IPS-20b (cell line): Measurements from ENCODE around the gene CPLANE1.
"Not testable (repeated sequence)": the region's sequence is repeated elsewhere in the genome, so short reads cannot be mapped to it uniquely, and the experiment has no call there.

ENCODE experiments used
- H3K27ac ChIP-seq: one replicate; pipeline ENCODE4 v1.5.1; 2013; ENCODE audit warnings: low read length
- H3K27me3 ChIP-seq: 2 replicates; pipeline ENCODE4 v1.6.1; 2013; ENCODE audit warnings: mild to moderate bottlenecking, low read length, inconsistent platforms; ENCODE audit not compliant: insufficient read depth
- H3K36me3 ChIP-seq: 2 replicates; pipeline ENCODE4 v1.6.1; 2013; ENCODE audit warnings: low read depth, mild to moderate bottlenecking, inconsistent platforms, low read length, moderate library complexity; ENCODE audit not compliant: insufficient read depth
- H3K4me1 ChIP-seq: 2 replicates; pipeline ENCODE4 v1.6.1; 2013; ENCODE audit warnings: mild to moderate bottlenecking, control low read depth, inconsistent platforms, low read length, moderate library complexity; ENCODE audit not compliant: insufficient read depth
- H3K4me3 ChIP-seq: 2 replicates; pipeline ENCODE4 v1.5.1; 2013; ENCODE audit warnings: mild to moderate bottlenecking, low read length, inconsistent platforms
- H3K9ac ChIP-seq: 2 replicates; pipeline ENCODE4 v1.6.1; 2013; ENCODE audit warnings: low read depth, mild to moderate bottlenecking, inconsistent platforms, low read length, moderate library complexity
- H3K9me3 ChIP-seq: 2 replicates; pipeline ENCODE4 v1.6.1; 2013; ENCODE audit warnings: mild to moderate bottlenecking, low read depth, low read length, inconsistent platforms; ENCODE audit not compliant: insufficient read depth

The CPLANE1 gene

DNA sequence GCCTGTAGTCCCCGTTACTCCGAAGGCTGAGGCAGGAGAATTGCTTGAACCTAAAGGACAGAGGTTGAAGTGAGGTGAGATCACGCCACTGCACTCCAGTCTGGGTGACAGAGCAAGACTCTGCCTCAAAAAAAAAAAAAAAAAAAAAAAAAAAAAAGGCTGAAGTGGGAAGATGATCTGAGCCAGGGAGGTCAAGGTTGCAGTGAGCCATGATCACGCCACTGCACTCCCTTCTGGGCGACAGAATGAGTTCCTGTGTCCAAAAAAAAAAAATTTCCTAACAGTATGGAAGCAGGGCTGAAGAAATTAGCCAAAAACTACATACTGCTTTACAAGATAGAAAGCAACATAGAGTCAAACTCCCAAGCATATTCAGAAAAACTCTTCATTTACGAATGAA is 132.8 kb downstream of the CPLANE1 start:
- H3K27me3 ChIP-seq, result no peaks in the 10 kb centered on the region
- peaks cover 2% of the 10 kb centered on the region; the same call in 1 of the 2 replicates for H3K36me3 ChIP-seq

DNA sequence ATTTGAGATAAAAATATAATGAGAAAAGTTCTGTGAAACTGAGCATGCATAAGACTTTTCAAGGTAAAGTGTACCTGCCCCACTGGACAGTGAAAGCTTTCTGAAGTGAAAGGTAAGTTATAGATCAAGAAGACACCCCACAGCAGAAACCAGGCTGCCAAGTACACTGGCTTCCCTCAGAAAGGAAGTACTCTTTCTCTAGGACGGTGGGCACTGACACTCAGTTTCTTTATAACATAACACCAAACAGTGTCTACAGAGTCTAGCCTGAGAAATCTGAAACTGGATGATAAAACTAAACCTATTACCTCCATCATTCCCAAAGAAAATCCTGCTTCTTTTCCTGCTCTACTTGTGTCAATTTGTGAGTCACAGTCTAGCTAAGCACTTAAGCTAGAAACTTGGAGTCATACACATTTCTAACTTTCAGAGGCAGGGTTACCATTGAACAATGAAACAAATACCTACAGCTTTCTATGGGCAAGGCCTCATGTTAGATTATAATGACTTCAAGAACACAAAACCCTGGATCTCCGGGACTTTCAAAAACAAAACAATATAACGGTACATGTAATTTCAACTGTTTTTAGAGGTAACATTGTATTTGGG is 136.7 kb downstream of the CPLANE1 start:
- H3K36me3 ChIP-seq, result no peaks in the 10 kb centered on the region
- H3K4me1 ChIP-seq, result no peaks in the 10 kb centered on the region
- no peaks in the 10 kb centered on the region for H3K9me3 ChIP-seq
- no peak overlapping the region for H3K4me3 ChIP-seq
- no peaks in the 10 kb centered on the region for H3K27me3 ChIP-seq
- H3K9ac ChIP-seq, result no peak overlapping the region
- H3K27ac ChIP-seq, result no peak overlapping the region

More for the DNA sequence above, 132.8 kb downstream of the CPLANE1 start:
- H3K27ac ChIP-seq, result no peak overlapping the region
- H3K9ac ChIP-seq, result no peak overlapping the region
- no peaks in the 10 kb centered on the region for H3K9me3 ChIP-seq
- H3K4me3 ChIP-seq, result no peak overlapping the region
- H3K4me1 ChIP-seq, result no peaks in the 10 kb centered on the region

DNA sequence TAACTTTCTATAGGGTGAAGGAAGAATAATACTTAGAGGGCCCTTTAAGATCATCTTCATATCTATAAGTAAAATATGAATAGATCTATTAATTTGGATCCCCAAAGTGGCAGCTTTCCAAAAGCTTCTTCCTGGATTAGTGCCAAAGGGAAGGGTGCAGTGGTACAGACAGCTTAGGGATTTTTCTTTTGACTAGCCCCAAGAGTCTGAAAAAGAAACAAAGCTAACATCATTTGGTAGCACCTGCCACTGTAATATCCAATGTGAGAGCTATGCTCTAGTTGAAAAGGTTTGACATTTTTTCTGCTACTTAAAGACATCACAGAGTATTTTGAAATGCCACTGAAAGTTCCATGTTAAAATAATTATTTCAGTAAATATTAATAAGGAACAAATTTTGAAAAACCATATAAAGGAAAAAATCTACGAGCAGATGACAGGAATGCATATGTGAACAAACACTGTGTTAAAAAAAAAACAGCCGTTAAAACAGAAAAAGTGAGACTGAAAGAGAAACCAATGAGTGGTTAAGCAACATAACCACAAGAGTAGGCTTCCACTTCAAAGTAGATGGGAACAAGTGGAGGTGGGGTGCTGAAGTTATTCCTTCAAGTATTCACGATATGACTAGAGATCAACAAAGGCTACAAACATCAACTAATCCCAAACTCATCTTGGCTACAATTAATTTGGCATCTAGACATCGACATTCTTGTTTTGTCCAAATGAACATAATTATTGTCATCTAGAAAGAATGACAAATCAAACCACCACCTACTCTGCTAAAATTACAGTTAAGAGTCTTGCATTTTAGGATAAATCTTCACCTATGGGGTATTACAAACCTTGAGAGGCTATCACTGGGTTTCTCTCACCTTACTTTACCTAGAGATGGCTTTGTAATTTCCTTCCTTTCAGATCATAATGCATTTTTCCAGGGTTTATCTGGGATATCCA is 137.5 kb downstream of the CPLANE1 start:
- no peaks in the 10 kb centered on the region for H3K36me3 ChIP-seq
- no peaks in the 10 kb centered on the region for H3K4me1 ChIP-seq
- H3K27me3 ChIP-seq, result no peaks in the 10 kb centered on the region
- no peaks in the 10 kb centered on the region for H3K9me3 ChIP-seq
- H3K27ac ChIP-seq, result no peak overlapping the region
- H3K4me3 ChIP-seq, result no peak overlapping the region
- H3K9ac ChIP-seq, result no peak overlapping the region

DNA sequence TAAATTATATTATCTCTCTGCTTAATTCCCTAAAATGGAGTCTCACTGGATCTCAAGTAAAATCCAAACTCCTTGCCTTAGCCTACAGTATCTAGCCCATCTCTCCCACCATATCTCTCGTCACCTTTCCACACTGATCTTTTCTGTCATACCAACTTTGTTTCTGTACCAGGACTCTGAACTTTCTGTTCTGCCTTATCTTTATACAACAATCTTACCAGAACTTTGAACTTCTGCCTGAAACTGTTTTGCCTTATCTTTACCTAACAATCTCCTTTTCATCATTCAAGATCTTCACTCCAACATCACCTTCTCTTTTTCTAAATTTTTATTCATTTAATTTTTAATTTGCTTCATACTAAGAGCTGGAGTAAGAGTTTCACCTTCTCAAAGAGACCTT is 139.0 kb downstream of the CPLANE1 start:
- Histone ChIP-seq H3K27ac (no peak overlapping the region), H3K27me3 (no peaks in the 10 kb centered on the region), H3K4me3 (no peak overlapping the region), H3K4me1 (no peaks in the 10 kb centered on the region), H3K36me3 (no peaks in the 10 kb centered on the region), H3K9me3 (no peaks in the 10 kb centered on the region), H3K9ac (no peak overlapping the region)

DNA sequence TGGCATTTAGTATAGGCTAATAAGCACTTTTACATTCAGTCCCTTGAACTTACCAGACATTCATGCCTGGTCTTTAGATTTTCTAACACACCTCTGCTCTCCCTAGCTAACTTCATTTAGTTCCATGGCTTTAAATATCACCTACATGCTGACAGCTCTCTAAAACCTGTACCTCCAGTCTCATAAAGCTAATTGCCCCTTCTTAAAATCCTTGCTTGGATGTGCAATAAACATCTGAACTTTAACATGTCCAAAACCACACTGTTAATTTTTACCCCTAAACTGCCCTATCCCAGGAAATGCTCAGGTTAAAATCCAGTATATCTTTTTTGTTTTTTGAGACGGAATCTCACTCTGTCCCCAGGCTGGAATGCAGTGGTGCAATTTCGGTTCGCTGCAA is 139.8 kb downstream of the CPLANE1 start:
- Histone ChIP-seq H3K36me3 (no peaks in the 10 kb centered on the region), H3K9ac (no peak overlapping the region), H3K4me1 (no peaks in the 10 kb centered on the region), H3K27ac (no peak overlapping the region), H3K9me3 (no peaks in the 10 kb centered on the region), H3K4me3 (no peak overlapping the region), H3K27me3 (no peaks in the 10 kb centered on the region)

DNA sequence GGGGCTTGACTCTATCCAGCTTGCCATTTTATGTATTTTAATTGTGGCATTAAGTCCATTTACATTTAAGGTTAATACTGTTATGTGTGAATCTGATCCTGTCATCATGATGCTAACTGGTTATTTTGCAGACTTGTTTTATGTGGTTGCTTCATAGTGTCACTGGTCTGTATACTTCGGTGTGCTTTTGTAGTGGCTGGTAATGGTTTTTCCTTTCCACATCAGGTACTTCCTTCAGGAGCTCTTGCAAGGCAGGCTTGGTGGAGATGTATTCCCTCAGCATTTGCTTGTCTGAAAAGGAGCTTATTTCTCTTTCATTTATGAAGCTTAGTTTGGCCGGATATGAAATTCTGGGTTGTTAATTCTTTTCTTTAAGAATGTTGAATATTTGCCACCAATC is 145.9 kb downstream of the CPLANE1 start:
- no peak overlapping the region for H3K27ac ChIP-seq
- peaks cover 12% of the 10 kb centered on the region for H3K9me3 ChIP-seq
- no peak overlapping the region for H3K9ac ChIP-seq
- no peaks in the 10 kb centered on the region; the same call in 1 of the 2 replicates for H3K36me3 ChIP-seq
- no peaks in the 10 kb centered on the region for H3K4me1 ChIP-seq
- no peaks in the 10 kb centered on the region for H3K27me3 ChIP-seq
- no peak overlapping the region for H3K4me3 ChIP-seq

DNA sequence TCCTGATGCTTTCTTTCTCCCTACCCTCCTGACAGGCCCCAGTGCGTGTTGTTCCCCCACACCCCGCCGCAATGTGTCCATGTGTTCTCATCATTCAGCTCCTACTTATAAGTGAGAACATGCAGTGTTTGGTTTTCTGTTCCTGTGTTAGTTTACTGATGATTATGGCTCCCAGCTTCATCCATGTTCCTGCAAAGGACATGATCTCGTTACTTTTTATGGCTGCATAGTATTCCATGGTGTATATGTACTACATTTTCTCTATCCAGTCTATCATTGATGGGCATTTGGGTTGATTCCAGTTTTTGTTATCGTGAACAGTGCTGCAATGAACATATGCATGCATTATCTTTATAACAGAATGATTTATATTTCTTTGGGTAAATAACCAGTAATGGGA is 149.9 kb downstream of the CPLANE1 start:
- not testable (repeated sequence) for H3K4me1 ChIP-seq, H3K27me3 ChIP-seq, H3K9ac ChIP-seq, H3K4me3 ChIP-seq, H3K36me3 ChIP-seq, H3K27ac ChIP-seq
- H3K9me3 ChIP-seq, result peaks cover 12% of the 10 kb centered on the region

DNA sequence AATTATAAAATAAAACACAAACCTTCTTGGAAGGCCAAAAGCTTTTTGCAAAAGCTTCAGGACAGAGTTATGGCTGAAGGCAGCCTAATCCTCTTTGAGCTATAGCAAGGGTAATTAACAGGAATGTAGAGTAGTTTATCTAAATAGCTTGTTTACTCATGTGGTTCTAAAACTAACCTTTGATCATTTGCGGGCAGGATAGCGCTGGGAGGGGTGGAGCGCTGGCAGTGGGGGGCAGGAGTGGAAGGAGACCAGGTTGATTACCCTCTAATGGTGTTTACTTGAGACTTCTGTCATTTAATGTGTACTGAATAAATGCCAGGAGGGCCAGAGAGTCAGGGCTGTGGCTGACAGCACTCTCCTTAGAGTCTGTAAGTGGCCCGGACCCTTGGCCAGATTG is 155.4 kb downstream of the CPLANE1 start:
- H3K27ac ChIP-seq, H3K9me3 ChIP-seq, H3K9ac ChIP-seq, H3K4me1 ChIP-seq, H3K36me3 ChIP-seq, H3K4me3 ChIP-seq: not testable (repeated sequence)
- peaks cover 36% of the 10 kb centered on the region for H3K27me3 ChIP-seq

DNA sequence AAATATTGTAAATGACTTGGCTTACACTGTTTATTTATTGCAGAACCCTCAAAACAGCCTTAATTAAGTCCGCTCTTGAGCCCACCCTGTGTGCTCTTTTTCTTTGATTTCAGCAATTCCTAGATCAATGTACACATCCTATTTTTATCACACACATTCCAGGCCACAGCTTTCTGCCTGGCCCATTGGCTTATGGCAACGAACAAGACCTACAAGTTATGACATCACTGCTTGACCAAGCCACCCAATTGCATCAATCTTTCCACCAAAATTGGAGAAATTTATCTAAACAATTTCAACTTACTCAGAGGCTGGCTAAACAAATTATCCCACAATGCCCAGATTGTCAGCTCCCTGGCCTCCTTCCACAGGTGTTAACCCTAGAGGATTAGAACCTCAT is 158.4 kb downstream of the CPLANE1 start:
- Histone ChIP-seq H3K36me3 (no peaks in the 10 kb centered on the region), H3K27ac (no peak overlapping the region), H3K27me3 (peaks cover 67% of the 10 kb centered on the region), H3K4me3 (no peak overlapping the region), H3K9me3 (no peaks in the 10 kb centered on the region), H3K9ac (no peak overlapping the region), H3K4me1 (peaks cover 8% of the 10 kb centered on the region)

DNA sequence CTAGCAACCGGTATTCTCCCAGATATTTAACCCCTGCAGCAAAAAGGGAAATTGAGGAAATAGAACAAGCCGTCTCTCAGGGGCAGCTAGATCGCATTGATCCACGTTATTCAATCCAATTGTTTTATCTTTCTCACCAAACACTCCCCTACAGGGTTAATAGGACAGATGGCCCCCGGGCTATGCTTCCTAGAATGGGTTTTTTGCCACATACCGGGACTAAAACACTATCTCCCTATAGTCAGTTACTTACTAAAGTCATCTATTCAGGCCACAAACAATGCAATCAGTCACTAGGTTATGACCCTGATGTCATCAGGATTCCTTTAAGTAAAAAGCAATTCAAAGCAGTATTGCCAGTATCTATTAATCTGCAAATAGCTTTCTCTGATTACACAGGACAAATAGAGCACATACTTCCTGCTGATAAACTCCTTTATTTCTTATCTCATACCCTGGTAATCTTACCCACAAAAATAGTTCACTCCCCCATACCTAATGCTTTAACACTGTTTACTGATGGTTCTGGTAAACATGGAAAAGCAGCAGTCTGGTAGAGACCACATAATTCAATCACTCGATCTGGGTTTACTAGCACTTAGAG is 159.0 kb downstream of the CPLANE1 start:
- peaks cover 72% of the 10 kb centered on the region for H3K27me3 ChIP-seq
- peaks cover 8% of the 10 kb centered on the region for H3K4me1 ChIP-seq
- no peak overlapping the region for H3K27ac ChIP-seq
- no peak overlapping the region for H3K9ac ChIP-seq
- H3K9me3 ChIP-seq, result no peaks in the 10 kb centered on the region
- H3K36me3 ChIP-seq, result no peaks in the 10 kb centered on the region
- H3K4me3 ChIP-seq, result no peak overlapping the region

DNA sequence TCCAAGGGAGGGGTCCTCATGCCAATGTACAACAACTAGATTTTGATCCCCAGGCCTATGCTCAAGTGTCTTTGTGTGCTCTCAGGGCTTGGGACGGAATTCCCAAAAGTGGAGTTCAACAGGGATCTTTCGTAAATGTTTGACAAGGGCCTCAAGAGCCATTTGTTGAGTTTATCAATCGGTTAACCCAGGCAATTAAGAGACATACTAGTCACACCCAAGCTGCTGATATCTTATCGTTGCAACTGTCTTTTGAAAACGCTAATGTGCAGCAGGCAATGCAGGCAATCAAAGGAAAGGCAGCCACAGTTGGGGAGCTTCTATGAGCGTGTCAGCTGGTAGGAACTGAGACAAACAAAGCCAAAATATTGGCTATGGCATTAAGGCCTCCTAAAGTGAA is 161.2 kb downstream of the CPLANE1 start:
- Histone ChIP-seq H3K9ac (no peak overlapping the region), H3K4me1 (peaks cover 8% of the 10 kb centered on the region), H3K36me3 (no peaks in the 10 kb centered on the region), H3K27ac (no peak overlapping the region), H3K4me3 (no peak overlapping the region), H3K9me3 (no peaks in the 10 kb centered on the region; the same call in 1 of the 2 replicates), H3K27me3 (peaks cover 92% of the 10 kb centered on the region)
